Astrocyte (in vitro differentiated cells and primary cell): ENCODE data around the gene RAB40C.

Source experiments
- CTCF ChIP-seq: IDR thresholded peaks from 2 replicates; pipeline ENCODE4 v1.5.1; 2011; ENCODE audit warnings: low read depth, mild to moderate bottlenecking, inconsistent platforms, low read length, moderate library complexity; ENCODE audit not compliant: insufficient read depth
- EZH2 ChIP-seq: IDR thresholded peaks from 2 replicates; pipeline ENCODE4 v1.6.1; 2012; ENCODE audit warnings: mild to moderate bottlenecking, low read length, inconsistent platforms; ENCODE audit not compliant: insufficient read depth

GRCh38 chr16:595942-596735 lies 6.3 kb downstream of the RAB40C start:
- TF ChIP-seq EZH2, result no peak
- no peak for TF ChIP-seq CTCF
